Activated CD8-positive, alpha-beta memory T cell treated with anti-CD3 and anti-CD28 coated beads, Interleukin-2, amount 50 U/mL, for 1 hour (primary cell): ENCODE results near the gene MIF4GD.

Source experiments
- DNase-seq: peaks from one replicate; pipeline ENCODE4 v3.0.0-alpha.2; 2020; ENCODE audit errors: extremely low read depth

Gene MIF4GD

GRCh38 chr17:75232786-75233185 is 38.2 kb downstream of the MIF4GD start:
- no peak for DNase-seq

- no peak for DNase-seq
Observed at GRCh38 chr17:75231741-75232464, 39.1 kb downstream of the MIF4GD start.

- no peak for DNase-seq
Observed at GRCh38 chr17:75231071-75231470, 40.0 kb downstream of the MIF4GD start.

- no peak for DNase-seq
Observed at GRCh38 chr17:75228847-75229246, 42.2 kb downstream of the MIF4GD start.

GRCh38 chr17:75228305-75228704 is 42.7 kb downstream of the MIF4GD start:
- DNase-seq, result no peak

GRCh38 chr17:75227729-75228128 is 43.3 kb downstream of the MIF4GD start:
- DNase-seq, result no peak

- DNase-seq, result no peak
Observed at GRCh38 chr17:75225016-75225415, 46.0 kb downstream of the MIF4GD start.

- no peak for DNase-seq
Observed at GRCh38 chr17:75219815-75220214, 51.2 kb downstream of the MIF4GD start.

GRCh38 chr17:75218131-75218530 is 52.9 kb downstream of the MIF4GD start:
- no peak for DNase-seq
